C4-2B (cell line): ENCODE data around the gene CYTH4.

Source experiments
- CTCF ChIP-seq: fragments of 450-650 bp; conservative IDR thresholded peaks from 2 replicates; pipeline ENCODE4 v1.5.1; 2017; ENCODE audit warnings: mild to moderate bottlenecking
- ZFX ChIP-seq: fragments of 450-650 bp; IDR thresholded peaks from 2 replicates; pipeline ENCODE4 v1.6.1; 2017

DNA sequence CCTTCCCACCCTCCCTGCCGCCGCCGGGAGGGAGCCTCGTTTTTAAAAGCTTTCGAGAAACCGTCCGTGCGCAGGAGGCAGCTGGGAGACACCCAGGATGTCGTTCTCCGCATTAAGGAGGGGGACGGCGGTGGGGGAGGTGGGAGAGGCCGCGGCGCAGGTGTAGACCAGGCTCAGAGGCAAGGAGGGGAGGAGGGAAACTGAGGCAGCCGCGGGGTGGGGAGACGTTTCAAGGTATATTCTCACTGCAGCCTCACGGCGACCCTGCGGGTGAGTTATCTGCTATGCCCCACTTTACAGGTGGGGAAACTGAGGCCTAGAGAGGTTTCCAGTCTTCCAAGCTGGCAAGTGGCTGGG lies 42.7 kb downstream of the CYTH4 start:
- TF ChIP-seq CTCF (no peak), ZFX (no peak)
